Trophoblast cell (in vitro differentiated cells and primary cell): ENCODE measurements around the gene TBC1D22A.
"Not testable (repeated sequence)": the region's sequence is repeated elsewhere in the genome, so short reads cannot be mapped to it uniquely, and the experiment has no call there.

Experiments used
- DNase-seq, 2 donors: peaks; one replicate each; pipeline ENCODE4 v3.0.0-alpha.2; 2016
- H2AFZ ChIP-seq: 2 replicates; pipeline ENCODE4 v1.6.1; 2013; ENCODE audit warnings: low read length, moderate library complexity, mild to moderate bottlenecking; ENCODE audit not compliant: insufficient read depth, poor library complexity
- H2AK5ac ChIP-seq: 2 replicates; pipeline ENCODE4 v1.6.1; 2013; ENCODE audit warnings: mild to moderate bottlenecking, low read length
- H2BK120ac ChIP-seq: 2 replicates; pipeline ENCODE4 v1.6.1; 2013; ENCODE audit warnings: low read length, mild to moderate bottlenecking, moderate library complexity; ENCODE audit not compliant: insufficient read depth, poor library complexity
- H2BK12ac ChIP-seq: 2 replicates; pipeline ENCODE4 v1.6.1; 2013; ENCODE audit warnings: mild to moderate bottlenecking, low read length, moderate library complexity
- H2BK5ac ChIP-seq: 2 replicates; pipeline ENCODE4 v1.6.1; 2013; ENCODE audit warnings: low read length, low read depth, moderate library complexity, mild to moderate bottlenecking; ENCODE audit not compliant: poor library complexity
- H3K14ac ChIP-seq: 2 replicates; pipeline ENCODE4 v1.6.1; 2013; ENCODE audit warnings: mild to moderate bottlenecking, low read length
- H3K18ac ChIP-seq: 2 replicates; pipeline ENCODE4 v1.6.1; 2013; ENCODE audit warnings: mild to moderate bottlenecking, low read length
- H3K23ac ChIP-seq: 2 replicates; pipeline ENCODE4 v1.6.1; 2013; ENCODE audit warnings: low read length
- H3K27ac ChIP-seq: 2 replicates; pipeline ENCODE4 v1.5.1; 2013; ENCODE audit warnings: low read depth, mild to moderate bottlenecking, inconsistent platforms, low read length, moderate library complexity
- H3K27me3 ChIP-seq: 2 replicates; pipeline ENCODE4 v1.6.1; 2013; ENCODE audit warnings: inconsistent platforms, mild to moderate bottlenecking, low read length, moderate library complexity; ENCODE audit not compliant: insufficient read depth
- H3K36me3 ChIP-seq, 2 experiments: 1 replicate in 1 of 2; 2 replicates in 1 of 2; pipeline ENCODE4 v1.6.1; 2013; ENCODE audit warnings: low read length in 2 of 2, mild to moderate bottlenecking in 2 of 2, moderate library complexity in 1 of 2; ENCODE audit not compliant: insufficient read depth in 2 of 2, control insufficient read depth in 1 of 2
- H3K4ac ChIP-seq: 2 replicates; pipeline ENCODE4 v1.6.1; 2013; ENCODE audit warnings: low read depth, mild to moderate bottlenecking, low read length, moderate library complexity
- H3K4me1 ChIP-seq, 2 experiments: 1 replicate in 1 of 2; 2 replicates in 1 of 2; pipeline ENCODE4 v1.6.1; 2013; ENCODE audit warnings: low read length in 2 of 2, mild to moderate bottlenecking in 2 of 2, moderate library complexity in 1 of 2; ENCODE audit not compliant: insufficient read depth in 2 of 2, control insufficient read depth in 1 of 2
- H3K4me2 ChIP-seq: 2 replicates; pipeline ENCODE4 v1.6.1; 2013; ENCODE audit warnings: inconsistent platforms, mild to moderate bottlenecking, low read length, moderate library complexity
- H3K4me3 ChIP-seq: 2 replicates; pipeline ENCODE4 v1.5.1; 2013; ENCODE audit warnings: mild to moderate bottlenecking, low read depth, low read length, inconsistent platforms
- H3K79me1 ChIP-seq: one replicate; pipeline ENCODE4 v1.6.1; 2013; ENCODE audit warnings: low read length
- H3K79me2 ChIP-seq: 2 replicates; pipeline ENCODE4 v1.6.1; 2013; ENCODE audit warnings: low read length, mild to moderate bottlenecking; ENCODE audit not compliant: control insufficient read depth, insufficient read depth, poor library complexity
- H3K9ac ChIP-seq: 2 replicates; pipeline ENCODE4 v1.6.1; 2013; ENCODE audit warnings: mild to moderate bottlenecking, low read length
- H3K9me3 ChIP-seq: 2 replicates; pipeline ENCODE4 v1.6.1; 2013; ENCODE audit warnings: low read depth, mild to moderate bottlenecking, control low read depth, inconsistent platforms, low read length; ENCODE audit not compliant: insufficient read depth
- H4K12ac ChIP-seq: 2 replicates; pipeline ENCODE4 v1.6.1; 2013; ENCODE audit warnings: low read depth, mild to moderate bottlenecking, low read length, moderate library complexity
- H4K8ac ChIP-seq: 2 replicates; pipeline ENCODE4 v1.6.1; 2013; ENCODE audit warnings: low read depth, mild to moderate bottlenecking, low read length, moderate library complexity
- H4K91ac ChIP-seq: one replicate; pipeline ENCODE4 v1.6.1; 2013; ENCODE audit warnings: low read depth, mild to moderate bottlenecking, low read length, moderate library complexity
- WGBS: extraction: QIAGEN DNeasy Blood & Tissue Kit; methylation state at CpG from one replicate; pipeline ENCODE4 v1.1.7; 2013; ENCODE audit warnings: missing lambda C conversion rate; ENCODE audit not compliant: insufficient read length, insufficient coverage; ENCODE audit errors: extremely low coverage; 5-methylcytosine and 5-hydroxymethylcytosine counted together

TBC1D22A gene

DNA sequence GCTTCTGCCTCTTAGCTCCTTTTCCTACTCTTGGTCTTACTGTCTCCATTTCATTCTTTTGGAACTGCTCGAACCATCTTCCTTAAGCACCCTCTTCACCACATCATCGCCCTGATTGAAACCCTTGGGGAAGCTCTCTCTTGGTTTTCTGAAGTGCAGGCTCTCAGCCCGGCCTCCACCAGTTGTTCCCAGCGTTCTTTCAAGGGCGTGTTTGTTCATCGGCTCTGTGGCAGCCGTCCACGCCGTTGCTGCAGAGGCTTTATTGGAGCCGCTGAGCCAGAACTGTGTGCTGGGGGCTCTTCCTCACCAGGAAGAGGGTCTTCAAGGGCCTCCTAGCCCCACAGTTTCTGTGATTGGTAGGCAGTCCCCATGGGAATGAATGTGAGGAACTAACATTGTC lies 214.1 kb downstream of the TBC1D22A start:
- WGBS, result no CpG with 5 or more reads among the region's 10 CpGs
- no peak overlapping the region for H2BK120ac ChIP-seq

GRCh38 chr22:46977656-46978343 lies 215.3 kb downstream of the TBC1D22A start:
- Histone ChIP-seq H3K79me1 (no peaks in the 10 kb centered on the region), H3K27me3 (no peaks in the 10 kb centered on the region)
- WGBS, result no CpG with 5 or more reads among the region's 14 CpGs

More for the DNA sequence above, 214.1 kb downstream of the TBC1D22A start:
- no peak overlapping the region for H4K12ac ChIP-seq
- H2AFZ ChIP-seq, result no peak overlapping the region
- no peak overlapping the region for H4K91ac ChIP-seq
- no peak overlapping the region for H3K14ac ChIP-seq
- no peak overlapping the region for H3K18ac ChIP-seq
- no peak overlapping the region for H3K4ac ChIP-seq
- no peak overlapping the region for H3K23ac ChIP-seq
- H2BK12ac ChIP-seq, result no peak overlapping the region
- H3K9me3 ChIP-seq, result peaks cover 7% of the 10 kb centered on the region
- no peak overlapping the region for H3K4me2 ChIP-seq
- H3K4me1 ChIP-seq, result no peaks in the 10 kb centered on the region
- no peak overlapping the region for H3K27ac ChIP-seq
- no peak overlapping the region for H4K8ac ChIP-seq
- no peak overlapping the region for H3K4me3 ChIP-seq
- DNase-seq, result no peak
- no peaks in the 10 kb centered on the region for H3K79me2 ChIP-seq
- no peak overlapping the region for H2BK5ac ChIP-seq
- no peak overlapping the region for H3K9ac ChIP-seq
- no peak overlapping the region for H2AK5ac ChIP-seq
- H3K27me3 ChIP-seq, result no peaks in the 10 kb centered on the region
- peaks cover 0 to 12% of the 10 kb centered on the region in 2 experiments for H3K36me3 ChIP-seq
- H3K79me1 ChIP-seq, result no peaks in the 10 kb centered on the region

GRCh38 chr22:46978668-46979067 lies 216.2 kb downstream of the TBC1D22A start:
- H2BK120ac ChIP-seq, H3K4me2 ChIP-seq, H4K8ac ChIP-seq, H3K79me1 ChIP-seq, H2AFZ ChIP-seq, H3K9ac ChIP-seq, H3K79me2 ChIP-seq, H3K9me3 ChIP-seq, H3K4me3 ChIP-seq, H3K27me3 ChIP-seq, H2BK5ac ChIP-seq, H4K91ac ChIP-seq, H3K27ac ChIP-seq, H2BK12ac ChIP-seq, H4K12ac ChIP-seq, DNase-seq, H3K18ac ChIP-seq, H2AK5ac ChIP-seq, H3K4me1 ChIP-seq, H3K23ac ChIP-seq, H3K4ac ChIP-seq, H3K14ac ChIP-seq: not testable (repeated sequence)
- WGBS, result no CpG with 5 or more reads among the region's 12 CpGs
- peaks cover 0 to 12% of the 10 kb centered on the region in 2 experiments for H3K36me3 ChIP-seq

More at GRCh38 chr22:46977656-46978343, 215.3 kb downstream of the TBC1D22A start:
- Histone ChIP-seq H3K36me3 (peaks cover 0 to 12% of the 10 kb centered on the region in 2 experiments), H3K4me2 (no peak overlapping the region), H2AFZ (no peak overlapping the region), H3K4me3 (no peak overlapping the region), H3K18ac (no peak overlapping the region), H2BK120ac (no peak overlapping the region), H3K4me1 (no peaks in the 10 kb centered on the region), H2AK5ac (no peak overlapping the region), H3K9me3 (peaks cover 3% of the 10 kb centered on the region), H3K23ac (no peak overlapping the region), H3K79me2 (no peaks in the 10 kb centered on the region), H3K4ac (no peak overlapping the region), H4K91ac (no peak overlapping the region), H3K27ac (no peak overlapping the region), H4K8ac (no peak overlapping the region), H2BK5ac (no peak overlapping the region), H3K14ac (no peak overlapping the region), H2BK12ac (no peak overlapping the region), H3K9ac (no peak overlapping the region), H4K12ac (no peak overlapping the region)
- no peak for DNase-seq

- Histone ChIP-seq H2BK5ac (no peak overlapping the region), H3K36me3 (peaks cover 0 to 6% of the 10 kb centered on the region in 2 experiments), H3K4me1 (no peaks in the 10 kb centered on the region), H3K4ac (no peak overlapping the region), H3K79me1 (no peaks in the 10 kb centered on the region), H2BK12ac (no peak overlapping the region), H3K23ac (no peak overlapping the region), H3K4me2 (no peak overlapping the region), H3K27me3 (no peaks in the 10 kb centered on the region), H4K91ac (no peak overlapping the region), H2AFZ (no peak overlapping the region), H3K14ac (no peak overlapping the region), H3K79me2 (no peaks in the 10 kb centered on the region), H2AK5ac (no peak overlapping the region), H3K4me3 (no peak overlapping the region), H4K8ac (no peak overlapping the region), H3K27ac (no peak overlapping the region), H3K9me3 (peaks cover 2% of the 10 kb centered on the region), H3K18ac (no peak overlapping the region), H4K12ac (no peak overlapping the region), H2BK120ac (no peak overlapping the region), H3K9ac (peak overlapping the region; percentile 31)
- no peak for DNase-seq
- no CpG with 5 or more reads among the region's 12 CpGs for WGBS
Measured at GRCh38 chr22:46979506-46979905, 217.1 kb downstream of the TBC1D22A start.
